Measurements from ENCODE around the gene TRIM47.

The TRIM47 gene

DNA sequence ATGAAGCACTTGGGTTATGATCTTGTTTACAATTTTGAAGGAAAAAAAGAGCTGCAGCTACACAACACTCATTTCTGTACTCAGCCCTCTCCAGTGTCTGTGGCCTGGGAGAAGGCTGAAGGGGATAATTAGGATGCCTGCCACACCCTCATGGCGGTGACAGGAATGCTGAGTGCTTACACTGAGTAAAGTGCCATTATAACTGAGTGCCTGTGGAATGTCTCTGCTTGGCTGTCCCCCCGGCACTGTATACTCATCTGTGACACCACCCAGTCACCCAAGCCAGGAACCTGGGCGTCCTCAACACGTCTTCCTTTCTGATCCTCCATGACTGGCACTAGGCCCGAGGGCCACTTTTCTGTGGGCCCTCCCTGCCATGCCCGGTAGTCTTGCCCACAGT lies 29.8 kb upstream of the TRIM47 start:
- DNase-seq (ENCODE audit: low read depth): no peak

DNA sequence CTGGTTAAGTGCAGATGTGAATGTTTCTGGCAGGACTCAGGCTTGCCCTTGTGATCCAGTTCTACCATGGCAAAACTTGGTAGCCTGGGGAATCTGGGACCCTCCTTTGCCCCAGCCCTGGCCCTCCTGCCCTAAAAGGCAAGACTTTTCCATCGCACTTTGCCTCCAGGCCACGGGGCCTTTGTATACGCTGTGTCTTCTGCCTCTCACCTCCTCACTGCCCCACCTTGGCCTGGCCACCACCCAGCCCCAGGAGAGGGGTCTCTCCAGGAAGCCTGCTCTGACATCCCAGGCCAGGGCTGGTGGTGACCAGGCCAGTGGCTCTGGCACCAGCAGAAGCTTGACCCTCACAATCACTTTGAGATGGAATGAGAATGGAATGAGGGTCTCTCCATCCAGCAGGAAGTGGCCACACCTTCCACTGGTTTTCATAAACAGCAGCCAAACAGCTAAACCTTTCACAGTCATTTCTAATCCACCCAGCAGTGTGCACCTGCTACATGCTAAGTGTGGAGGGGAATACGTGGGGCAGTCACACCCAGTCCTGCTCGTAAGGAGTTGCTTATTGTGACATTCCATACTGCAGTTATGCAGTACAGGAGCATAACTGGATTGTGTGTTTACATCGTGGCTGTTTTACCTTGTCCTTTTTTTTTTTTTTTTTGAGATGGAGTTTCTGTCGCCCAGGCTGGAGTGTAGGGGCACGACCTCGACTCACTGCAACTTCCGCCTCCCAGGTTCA lies 27.9 kb upstream of the TRIM47 start:
- DNase-seq (ENCODE audit: low read depth): no peak

DNA sequence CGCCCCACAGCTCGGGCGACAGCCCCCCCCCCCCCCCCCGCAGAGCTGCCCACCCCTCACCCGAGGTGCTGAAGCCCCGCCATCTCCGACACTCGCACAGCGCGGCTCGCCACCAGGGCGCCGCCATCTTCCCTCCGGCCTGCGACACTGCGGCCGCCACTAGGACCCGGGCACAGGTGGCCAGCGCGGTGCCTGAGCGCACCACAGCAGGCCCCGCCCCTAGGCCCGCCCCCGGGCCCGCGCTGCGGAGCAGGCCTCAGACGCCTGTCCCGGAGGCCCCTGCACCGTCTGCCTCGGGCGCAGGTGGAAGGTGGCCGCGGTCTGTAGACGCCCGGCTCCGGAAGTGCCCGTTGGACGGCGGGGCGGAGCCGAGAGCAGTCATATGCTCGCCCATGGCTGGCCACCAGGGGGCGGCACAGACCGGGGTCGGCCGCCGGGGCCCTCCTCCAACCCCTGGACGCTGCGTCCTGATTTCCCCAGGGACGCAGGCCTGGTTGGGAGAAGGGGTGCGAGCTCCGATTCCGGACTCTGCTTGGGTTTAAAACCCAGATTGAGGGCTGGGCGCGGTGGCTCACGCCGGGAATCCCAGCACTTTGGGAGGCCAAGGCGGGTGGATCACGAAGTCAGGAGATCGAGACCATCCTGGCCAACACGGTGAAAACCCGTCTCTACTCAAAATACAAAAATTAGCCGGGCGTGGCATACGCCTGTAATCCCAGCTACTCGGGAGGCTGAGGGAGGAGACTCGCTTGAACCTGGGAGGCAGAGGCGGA lies 26.6 kb upstream of the TRIM47 start, which contains the start of gene MRPL38:
Gene MRPL38 (minus strand): TSS at position 136 of the 773 bp plus-strand sequence. CDS start 9 bp downstream, at position 127.
- peak; percentile 91 for DNase-seq (ENCODE audit: low read depth)

DNA sequence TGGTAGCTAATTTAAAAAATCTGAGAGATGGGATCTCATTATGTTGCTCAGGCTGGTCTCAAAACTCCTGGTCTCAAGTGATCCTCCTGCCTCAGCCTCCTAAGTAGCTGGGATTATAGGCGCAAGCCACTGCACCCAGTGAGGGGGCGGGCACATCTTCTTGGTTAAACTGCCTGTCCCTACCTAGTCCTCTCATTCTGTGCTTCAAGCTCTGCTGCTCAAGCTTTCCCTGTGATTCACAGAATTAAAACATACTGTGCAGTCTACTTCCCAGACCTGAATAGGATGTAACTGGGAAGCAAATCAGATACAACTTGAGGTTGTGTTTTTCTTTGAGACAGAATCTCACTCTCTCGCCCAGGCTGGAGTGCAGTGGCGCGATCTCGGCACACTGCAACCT lies 24.0 kb upstream of the TRIM47 start:
- DNase-seq (ENCODE audit: low read depth): no peak

DNA sequence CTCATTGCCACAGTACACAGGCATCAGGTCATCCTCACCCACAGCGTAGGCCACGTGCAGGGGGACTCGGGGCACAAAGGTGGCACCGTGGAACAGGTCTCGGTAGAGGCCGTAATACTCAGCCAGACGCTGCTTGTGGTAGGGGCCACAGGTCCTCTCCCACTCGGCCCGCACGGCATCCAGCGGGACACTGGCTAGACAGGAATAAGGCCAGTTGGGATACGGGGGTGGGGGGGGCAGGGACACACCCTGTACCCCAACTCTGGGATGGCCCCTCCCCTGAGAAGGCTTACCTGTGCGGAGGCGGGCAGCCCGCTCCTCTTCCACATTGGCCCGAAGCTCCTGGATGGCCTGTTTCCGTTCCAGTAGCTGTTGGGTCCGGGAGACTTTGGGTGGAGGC lies 23.3 kb upstream of the TRIM47 start:
- no peak for DNase-seq (ENCODE audit: low read depth)

DNA sequence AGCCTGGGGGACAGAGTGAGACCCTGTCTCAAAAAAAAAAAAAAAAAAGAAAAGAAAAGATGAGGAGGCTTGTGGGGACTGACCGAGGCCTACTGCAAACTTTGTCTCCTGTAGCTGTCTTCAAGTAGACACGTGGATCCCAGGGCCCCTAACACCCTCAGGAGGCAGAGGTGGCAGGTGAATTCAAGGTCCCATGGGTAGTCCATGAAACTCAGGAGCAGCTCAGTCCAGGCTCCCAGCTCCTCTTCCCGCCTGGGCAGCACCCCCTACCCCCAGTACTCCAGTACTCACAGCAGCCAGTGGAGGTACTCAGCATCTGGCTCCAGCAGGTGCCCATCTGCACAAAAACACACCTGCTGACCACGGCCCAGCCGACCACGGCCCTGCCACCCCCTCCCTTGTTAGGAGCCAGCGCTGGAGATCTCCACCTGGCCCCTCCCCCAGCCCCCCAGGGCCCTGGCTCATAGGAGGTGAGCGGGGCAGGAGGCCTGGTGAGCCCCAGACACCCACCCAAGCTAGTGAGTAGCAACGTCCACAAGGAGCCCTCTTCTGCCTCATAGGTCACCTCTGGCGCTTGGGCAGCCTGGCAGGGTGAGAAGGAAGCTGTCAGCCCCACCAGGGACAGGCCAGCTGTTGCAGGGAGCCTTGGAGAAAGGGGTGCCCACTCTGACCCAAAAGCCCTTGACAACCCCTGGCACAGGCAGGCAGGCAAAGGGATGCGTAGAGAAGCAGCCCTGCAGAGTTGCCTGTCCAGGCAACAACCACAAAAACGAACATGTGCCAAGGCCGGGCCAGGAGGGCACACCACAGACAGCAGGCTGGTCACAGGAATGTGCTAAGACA lies 22.5 kb upstream of the TRIM47 start:
- DNase-seq (ENCODE audit: low read depth): no peak

DNA sequence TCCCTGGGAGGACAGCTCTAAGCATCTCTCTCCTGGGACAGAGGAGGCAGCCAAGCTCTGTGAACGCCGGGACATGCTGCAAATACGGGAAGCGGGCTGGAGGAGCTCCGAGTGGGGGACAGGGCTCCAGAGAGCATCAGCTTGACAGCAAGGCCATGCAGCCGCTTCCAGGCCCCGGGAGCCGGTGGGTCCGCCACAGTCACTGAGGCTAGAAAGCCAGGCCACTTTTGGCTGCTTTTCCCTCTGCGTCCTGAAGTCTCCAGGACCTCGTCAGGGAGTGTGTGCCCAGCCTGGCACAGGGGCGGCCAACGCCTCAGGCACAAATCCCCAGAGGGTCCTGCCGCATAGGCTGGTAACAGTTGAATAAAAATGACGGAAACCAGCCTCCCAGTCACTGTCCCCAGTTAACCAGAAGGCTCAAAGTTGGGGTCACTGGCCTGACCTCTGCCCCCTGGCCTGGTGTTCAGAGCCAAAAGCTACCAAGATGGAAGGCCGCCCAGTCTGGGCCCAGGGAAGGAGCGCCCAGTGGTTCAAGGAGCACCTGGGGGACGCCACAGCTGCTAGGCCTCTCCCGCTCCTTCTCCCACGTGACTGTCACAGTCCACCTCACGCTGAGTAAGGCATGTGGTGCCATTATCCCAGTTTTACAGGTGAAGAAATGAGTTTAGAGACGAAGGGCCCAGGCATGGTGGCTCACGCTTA lies 21.5 kb upstream of the TRIM47 start:
- no peak for DNase-seq (ENCODE audit: low read depth)

DNA sequence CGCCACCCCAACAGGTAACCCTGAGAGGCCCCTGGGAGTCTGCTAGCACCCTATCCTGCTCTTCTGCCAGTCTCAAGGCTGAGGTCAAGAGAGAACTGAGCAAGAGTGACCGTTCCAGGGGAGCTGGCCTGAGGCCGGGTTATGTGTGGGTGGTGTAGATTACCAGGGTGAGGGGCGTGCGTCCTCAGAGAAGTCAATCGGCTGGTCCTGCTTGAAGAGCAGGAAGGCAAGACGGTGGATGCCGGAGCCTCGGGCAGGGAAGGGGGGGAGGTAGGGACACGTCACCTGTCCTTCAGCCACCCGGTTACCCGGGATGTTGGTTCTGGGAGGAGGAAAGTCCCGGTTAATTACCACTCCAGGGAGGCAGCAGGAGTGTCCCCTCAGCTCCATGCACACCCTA lies 21.0 kb upstream of the TRIM47 start:
- DNase-seq (ENCODE audit: low read depth): no peak

DNA sequence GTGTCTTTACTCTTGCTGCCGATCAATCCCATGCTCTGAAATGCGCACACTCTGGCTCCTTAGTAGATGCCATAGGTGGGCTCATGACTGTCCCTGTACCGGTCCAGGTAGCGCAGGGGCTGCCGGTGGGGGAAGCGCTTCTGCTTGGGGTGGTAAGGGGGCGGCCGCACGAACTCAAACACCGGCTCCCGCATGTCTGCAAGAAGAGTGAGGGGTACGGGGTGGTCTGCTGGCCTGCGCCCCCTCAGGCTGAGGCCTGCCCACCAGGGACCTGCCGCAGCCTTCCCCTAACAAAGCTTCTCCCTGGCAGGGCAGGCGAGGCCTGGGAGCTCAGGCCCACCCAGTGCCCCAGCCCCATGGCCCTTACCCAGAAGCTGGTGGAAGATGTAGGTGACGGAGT lies 20.4 kb upstream of the TRIM47 start:
- no peak for DNase-seq (ENCODE audit: low read depth)

DNA sequence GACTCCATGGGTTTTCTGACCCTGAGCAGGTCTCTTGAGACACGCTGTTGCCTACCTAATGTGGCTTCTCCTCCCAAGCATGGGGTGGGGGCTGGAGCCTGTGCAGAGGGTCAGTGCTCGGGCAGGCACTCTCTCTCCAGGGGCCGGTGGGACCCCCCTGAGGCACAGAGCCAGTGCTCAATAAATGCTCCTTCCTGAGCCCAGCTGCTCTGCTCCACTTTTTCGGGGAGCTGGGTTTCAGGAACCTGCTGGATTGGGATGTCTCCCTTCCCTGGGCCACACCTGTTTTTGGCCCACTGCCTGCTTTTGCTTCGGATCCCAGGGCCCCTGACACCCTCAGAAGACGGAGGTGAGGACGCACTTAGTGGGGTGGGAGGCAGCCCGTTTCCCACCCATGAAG lies 19.7 kb upstream of the TRIM47 start:
- no peak for DNase-seq (ENCODE audit: low read depth)

DNA sequence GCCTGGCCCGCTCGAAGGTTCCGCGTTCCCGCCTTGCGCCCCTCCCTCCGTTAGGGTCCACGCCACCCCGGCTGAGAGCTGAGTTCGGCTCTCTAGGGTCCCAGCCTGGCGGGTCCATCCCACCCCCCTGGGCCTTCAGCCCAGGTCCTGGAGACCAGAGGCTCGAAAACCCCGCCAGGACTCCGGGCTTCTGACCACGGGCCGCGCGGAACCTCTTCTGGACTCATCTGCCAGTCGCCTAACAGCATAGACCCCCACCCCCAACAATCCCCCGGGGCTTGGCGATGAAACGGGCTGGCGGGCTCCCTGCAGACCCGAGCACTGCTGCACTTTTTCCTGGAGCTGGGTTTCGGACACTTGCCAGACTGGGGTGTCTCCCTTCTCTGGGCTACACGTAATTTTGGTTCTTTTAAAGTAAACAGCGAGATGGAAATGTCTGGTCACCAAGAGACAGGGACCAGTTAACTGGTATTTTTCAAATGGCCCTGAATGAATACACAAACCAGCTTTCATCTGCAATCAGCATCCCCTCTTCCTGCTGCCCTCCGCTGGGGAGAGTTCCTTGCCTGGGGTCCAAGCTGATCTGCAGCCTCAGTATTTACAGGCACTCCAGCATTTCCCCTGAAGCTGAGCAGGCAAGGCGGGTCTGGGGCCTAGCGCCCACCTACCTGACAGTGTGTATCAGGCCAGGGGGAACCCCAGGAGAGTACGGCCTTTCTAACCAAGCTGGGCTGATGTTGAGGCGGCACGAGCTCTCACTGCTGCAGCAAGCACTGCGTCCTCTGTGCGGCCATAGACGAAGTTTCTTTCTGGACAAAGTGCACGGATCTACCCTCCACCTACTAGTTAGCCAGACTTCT lies 19.0 kb upstream of the TRIM47 start:
- no peak for DNase-seq (ENCODE audit: low read depth)

DNA sequence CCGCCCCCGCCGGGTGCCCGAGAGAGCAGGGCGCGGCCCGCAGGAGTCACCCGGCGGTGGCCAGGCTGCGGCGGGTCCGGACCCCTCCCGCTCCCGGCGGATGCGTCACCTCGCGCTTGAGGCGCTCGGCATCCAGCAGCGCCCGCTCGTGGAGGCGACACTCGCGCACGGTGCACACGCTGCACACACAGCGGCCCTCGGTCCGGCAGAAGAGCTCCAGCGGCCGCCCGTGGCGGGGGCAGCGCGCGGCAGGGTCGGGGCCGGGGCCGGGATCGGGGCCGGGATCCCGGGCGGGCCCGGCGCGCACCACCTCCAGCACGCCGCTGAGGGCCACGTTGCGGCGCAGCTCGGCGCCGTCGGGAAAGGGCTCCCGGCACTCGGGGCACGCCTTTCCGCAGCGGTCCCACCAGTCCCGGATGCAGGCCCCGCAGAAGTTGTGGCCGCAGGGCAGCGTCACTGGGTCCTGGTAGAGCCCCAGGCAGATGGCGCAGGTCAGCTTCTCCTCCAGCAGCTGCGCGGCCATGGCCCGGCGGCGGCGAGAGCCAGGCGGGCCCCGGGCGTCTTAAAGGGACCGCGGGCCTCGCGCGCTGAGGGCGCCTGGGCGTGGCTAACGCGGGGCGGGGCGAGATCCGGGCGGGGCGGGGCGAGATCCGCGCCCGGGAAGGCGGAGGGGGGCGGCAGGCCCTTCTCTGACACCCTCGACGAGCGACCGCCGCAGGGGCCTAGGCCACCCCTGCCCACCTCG lies 18.2 kb upstream of the TRIM47 start, which contains the start of gene TRIM65:
Gene TRIM65 (minus strand): TSS at position 537 of the 745 bp plus-strand sequence. CDS start 14 bp downstream, at position 523.
- DNase-seq (ENCODE audit: low read depth): peak; percentile 76

DNA sequence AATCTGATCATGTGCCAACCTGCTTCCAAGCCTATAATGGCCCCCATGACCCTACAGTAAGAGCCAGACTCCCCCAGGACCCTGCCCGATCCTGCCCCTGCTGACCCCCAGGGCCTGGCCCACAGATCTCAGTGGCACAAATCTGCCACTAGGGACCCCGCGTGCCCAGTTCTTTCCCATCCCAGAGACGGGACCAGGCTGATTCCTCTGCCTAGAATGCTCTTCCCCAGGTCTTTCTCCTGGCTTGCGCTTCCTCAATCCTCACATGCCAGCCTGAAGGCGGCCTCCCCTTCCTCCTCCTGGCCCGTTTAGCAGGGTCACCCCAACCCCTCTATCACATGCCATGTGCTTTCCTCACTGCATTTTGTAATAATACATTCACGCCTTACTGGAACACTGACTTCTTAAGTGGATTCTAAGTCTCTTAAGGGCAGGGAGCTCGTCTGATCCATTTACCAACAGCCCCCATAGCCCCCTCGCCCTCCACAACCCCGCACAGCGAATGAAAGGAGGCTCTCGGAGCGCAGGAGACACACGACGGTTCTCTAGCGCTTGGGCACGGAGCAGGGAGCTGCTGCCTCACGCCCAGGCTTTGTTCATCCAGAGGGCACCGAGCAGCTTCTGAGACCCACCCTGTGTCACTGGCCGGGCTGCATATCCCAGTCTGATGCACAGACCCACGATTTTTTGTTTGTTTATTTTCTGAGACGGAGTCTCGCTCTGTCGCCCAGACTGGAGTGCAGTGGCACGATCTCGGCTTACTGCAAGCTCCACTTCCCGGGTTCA lies 17.2 kb upstream of the TRIM47 start:
- peak; percentile 10 for DNase-seq (ENCODE audit: low read depth)

DNA sequence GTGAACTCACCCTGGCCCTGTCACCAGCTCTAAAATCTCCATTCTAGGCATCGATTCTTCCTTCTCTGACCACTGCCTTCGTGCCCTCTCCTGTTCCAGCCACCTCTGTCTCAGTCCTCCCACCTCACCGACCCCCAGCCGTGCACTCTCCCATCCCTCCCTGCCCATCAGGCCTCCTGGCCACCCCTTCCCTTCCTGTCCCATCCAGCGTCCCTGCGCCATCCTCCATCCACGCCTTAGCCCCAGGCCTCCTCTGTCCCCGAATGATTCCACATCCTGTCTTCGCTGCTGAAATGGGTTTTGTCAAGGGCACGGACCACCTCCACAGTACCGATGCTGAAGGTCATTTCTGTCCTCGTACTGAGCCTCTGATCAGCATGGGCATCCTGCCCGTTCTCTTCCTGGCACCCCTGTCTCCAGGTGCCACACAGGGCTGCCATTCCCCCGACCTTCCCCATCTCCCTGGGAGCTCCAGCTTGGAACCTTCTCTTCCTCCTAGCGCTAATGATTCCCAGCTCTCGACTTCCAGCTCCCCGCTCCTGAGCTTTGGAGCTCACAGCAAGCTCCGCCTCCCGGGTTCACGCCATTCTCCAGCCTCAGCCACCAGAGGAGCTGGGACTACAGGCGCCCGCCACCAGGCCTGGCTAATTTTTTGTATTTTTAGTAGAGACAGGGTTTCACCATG lies 15.8 kb upstream of the TRIM47 start:
- DNase-seq (ENCODE audit: low read depth): peak; percentile 33

DNA sequence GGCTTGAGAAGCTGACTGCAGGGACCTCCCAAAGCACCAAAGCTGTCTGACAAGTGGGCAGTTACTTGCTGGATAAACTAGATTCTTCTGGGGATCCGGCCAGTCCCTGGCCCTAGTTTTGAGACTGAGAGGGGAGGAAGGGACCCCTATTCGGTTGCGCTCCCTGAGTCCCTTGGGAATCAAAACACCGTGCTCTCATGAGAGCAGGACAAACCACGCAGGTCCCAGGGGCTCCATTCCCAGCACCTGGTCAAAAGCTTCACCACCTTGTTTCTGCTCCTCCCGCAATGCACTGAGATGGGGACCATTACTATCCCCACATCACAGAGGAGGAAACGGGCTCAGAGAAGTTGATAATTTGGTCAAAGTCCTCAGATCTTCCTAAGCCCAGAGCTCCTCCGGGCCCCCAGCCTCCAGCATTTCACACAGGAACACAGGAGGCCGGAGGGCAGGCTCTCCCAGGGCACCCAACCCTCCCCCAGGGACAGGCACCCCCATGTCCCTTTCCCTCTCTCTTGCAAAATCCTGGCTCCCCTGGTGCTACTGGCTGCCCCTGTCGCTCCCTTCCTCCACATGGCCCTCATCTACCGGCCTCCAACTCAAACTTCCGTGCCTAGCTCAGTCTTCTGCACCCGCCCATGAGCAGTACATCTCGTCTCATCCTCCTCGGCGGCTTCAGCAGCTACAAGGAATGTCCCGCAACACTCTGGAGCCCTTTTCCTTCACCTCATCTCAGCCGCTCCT lies 15.1 kb upstream of the TRIM47 start:
- no peak for DNase-seq (ENCODE audit: low read depth)

DNA sequence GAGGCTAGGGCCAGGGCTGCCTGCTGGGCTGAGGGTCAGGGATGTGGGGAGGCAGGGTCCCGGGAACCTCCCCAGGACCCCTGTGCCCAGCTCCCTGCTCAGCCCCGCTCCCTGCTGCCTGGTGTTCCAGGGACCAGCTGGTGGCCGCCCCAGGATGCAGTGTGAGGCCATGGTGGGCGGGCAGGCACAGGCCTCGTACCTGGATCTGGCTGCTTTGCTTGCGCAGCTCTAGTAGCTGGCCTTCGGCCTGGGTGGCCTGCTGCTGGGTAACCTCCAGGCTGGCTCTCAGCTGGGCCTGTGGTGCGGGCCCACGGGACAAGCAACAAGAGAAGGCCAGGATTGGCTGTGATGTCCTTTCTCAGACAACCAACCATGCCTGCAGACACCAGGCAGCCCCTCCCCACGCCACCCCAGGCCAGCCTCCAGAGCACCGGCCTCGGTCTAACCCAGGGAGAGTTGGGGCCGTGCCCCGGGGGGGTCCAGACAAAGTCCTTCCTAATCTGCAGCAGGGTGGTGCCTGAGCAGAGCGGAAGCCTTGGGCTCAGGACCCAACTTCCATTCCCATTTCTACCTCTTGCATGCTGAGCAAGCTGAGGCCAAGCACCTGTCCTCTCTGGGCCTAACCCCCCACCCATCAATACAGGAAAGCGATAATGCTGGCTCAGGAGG lies 14.3 kb upstream of the TRIM47 start:
- DNase-seq (ENCODE audit: low read depth): no peak

All from fibroblast of gingiva (primary cell).